Measurements from ENCODE around the gene GDAP2.
"Not testable (repeated sequence)": the region's sequence is repeated elsewhere in the genome, so short reads cannot be mapped to it uniquely, and the experiment has no call there.

Gene GDAP2

DNA sequence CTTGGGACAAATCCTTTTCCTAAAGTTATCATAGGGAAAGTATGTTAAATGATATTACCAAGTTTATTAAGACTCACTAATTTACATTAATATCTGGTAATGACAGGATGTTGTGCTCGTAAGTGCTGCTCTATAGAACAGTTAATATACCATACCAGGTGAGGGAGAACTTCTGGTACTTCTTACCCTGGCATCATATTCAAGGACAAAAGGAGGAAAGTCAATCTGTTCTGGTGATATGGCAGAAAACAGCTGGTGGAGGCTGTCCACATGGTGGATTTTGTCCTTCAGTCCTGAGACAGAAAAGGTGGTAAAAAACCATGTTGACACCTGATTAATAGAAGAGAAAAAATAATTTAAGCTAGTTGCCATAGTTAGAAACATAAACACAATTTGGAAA lies 51.6 kb downstream of the GDAP2 start:
- Mint-ChIP-seq H3K9me3 (peaks cover 9 to 16% of the 10 kb centered on the region in 2 donors), H3K27me3 (no peaks in the 10 kb centered on the region), H3K4me3 (no peak overlapping the region), H3K4me1 (no peaks in the 10 kb centered on the region), H3K27ac (no peak overlapping the region)
- DNase-seq (no peak), ATAC-seq (no peak)

DNA sequence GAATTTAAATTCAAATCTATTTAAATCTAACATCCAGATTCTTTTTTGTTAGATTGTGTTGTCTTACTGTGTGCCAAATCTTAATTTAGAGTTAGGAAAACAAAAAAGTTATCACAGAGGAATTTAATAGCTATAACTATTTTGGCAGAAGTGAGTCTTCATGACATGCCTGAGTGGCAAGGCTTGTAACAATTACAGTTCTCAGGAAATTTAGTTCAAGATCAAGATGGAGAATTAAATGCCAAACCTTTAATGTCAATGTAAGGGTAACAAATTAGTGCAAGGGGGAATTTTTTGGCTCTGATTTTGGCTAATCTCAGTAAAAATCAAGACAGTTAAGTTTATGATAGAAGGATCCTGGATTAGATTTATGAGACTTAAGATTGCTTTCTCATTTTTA lies 58.4 kb downstream of the GDAP2 start:
- Mint-ChIP-seq H3K4me1 (no peaks in the 10 kb centered on the region), H3K27ac (no peak overlapping the region), H3K9me3 (peaks cover 9 to 16% of the 10 kb centered on the region in 2 donors), H3K4me3 (no peak overlapping the region), H3K27me3 (no peaks in the 10 kb centered on the region)
- DNase-seq (no peak), ATAC-seq (no peak)

DNA sequence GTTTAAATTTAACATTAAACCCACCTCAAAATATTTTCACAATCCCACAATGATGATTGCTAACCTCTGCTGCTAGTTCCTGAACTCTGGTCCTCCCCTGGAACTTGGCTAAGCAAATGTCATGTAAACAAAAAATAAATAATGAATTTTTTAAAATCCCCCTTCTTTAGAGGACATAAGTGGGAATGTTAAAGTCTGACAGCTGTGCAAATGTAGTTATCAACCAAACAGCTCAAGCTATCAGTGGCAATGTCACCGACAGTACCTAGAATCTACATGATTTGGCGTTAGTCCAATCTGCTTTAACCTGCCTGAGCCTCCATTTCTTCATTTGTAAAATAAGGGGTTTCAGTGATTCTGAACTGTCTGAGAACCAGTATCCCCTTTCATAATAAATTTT lies 67.7 kb downstream of the GDAP2 start:
- ATAC-seq (no peak), DNase-seq (no peak)

DNA sequence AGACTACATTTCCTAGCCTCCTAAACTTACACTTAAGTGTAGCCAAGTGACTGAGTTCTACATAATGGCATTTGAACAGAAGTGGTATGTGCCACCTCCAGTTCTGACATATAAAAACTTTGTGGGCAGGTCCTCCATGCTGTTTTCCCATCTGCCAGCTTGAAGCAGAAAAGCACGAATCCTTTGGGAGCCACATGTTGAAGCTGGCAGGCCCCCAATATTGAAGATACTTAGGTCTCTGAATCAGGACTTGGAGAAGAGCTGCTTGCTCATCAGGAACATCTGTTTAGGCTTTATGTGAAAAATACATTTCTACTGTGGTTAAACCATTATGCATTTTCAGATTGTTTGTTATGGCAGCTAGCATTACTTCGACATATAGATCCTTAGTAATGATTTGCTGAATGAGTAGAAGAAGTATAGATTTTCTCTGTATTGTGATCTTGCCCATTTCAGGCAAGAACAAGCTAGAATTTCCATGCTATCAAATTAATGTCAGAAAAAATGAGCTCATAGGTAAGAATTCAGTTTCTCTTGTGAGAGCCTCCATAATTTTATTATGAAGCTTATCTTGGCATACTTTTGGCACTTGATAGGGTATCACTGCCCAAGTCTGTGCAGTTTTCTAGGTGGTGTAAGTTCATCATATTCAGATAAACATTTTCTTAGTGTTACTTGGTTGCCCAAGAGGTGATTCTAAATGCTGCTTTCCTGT lies 68.4 kb downstream of the GDAP2 start:
- ATAC-seq = no peak
- DNase-seq = no peak
- Mint-ChIP-seq H3K4me3 (no peak overlapping the region), H3K9me3 (no peaks in the 10 kb centered on the region), H3K27me3 (no peaks in the 10 kb centered on the region), H3K27ac (no peak overlapping the region), H3K4me1 (no peaks in the 10 kb centered on the region)

More for the DNA sequence above, 67.7 kb downstream of the GDAP2 start:
- Mint-ChIP-seq H3K4me1 (no peaks in the 10 kb centered on the region), H3K4me3 (no peak overlapping the region), H3K27me3 (no peaks in the 10 kb centered on the region), H3K27ac (no peak overlapping the region), H3K9me3 (no peaks in the 10 kb centered on the region)

DNA sequence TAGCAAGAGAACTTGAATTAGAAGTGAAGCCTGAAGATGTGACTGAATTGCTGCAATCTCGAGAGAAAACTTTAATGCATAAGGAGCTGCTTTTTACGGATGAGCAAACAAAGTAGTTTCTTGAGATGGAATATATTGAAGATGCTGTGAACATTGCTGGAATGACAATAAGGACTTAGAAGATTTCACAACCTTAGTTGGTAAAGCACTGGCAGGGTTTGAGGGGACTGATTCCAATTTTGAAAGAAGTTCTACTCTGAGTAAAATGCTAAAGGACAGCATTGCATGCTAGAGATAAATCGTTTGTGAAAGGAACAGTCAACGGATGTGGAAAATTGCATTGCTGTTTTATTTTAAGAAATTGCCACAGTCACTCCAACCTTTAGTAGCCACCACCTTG lies 69.5 kb downstream of the GDAP2 start:
- no peak for ATAC-seq
- no peak overlapping the region for H3K27ac Mint-ChIP-seq
- H3K9me3 Mint-ChIP-seq = no peaks in the 10 kb centered on the region
- H3K4me3 Mint-ChIP-seq = no peak overlapping the region
- H3K27me3 Mint-ChIP-seq = no peaks in the 10 kb centered on the region
- no peak for DNase-seq
- no peaks in the 10 kb centered on the region for H3K4me1 Mint-ChIP-seq

DNA sequence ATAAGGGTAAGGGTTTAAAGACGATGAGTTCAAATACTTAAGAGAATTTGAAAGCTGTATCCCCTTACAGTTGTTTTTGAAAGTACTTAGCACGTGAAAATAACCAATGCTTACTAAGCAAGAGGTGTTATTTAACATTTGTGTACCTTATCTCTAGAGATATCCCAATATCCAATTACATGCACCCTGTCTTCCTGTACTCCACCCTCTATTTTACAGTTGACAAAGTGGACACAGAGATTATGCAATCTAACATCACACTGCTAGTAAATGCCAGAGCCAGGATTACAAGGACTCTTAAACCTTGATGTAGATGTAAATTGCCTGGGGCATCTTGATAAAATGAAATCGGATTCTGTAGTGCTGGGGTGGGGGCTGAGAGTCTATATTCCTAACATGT lies 72.0 kb downstream of the GDAP2 start:
- Mint-ChIP-seq H3K4me1 (no peaks in the 10 kb centered on the region), H3K4me3 (no peak overlapping the region), H3K27ac (no peak overlapping the region), H3K9me3 (no peaks in the 10 kb centered on the region), H3K27me3 (no peaks in the 10 kb centered on the region)
- no peak for DNase-seq
- no peak for ATAC-seq

DNA sequence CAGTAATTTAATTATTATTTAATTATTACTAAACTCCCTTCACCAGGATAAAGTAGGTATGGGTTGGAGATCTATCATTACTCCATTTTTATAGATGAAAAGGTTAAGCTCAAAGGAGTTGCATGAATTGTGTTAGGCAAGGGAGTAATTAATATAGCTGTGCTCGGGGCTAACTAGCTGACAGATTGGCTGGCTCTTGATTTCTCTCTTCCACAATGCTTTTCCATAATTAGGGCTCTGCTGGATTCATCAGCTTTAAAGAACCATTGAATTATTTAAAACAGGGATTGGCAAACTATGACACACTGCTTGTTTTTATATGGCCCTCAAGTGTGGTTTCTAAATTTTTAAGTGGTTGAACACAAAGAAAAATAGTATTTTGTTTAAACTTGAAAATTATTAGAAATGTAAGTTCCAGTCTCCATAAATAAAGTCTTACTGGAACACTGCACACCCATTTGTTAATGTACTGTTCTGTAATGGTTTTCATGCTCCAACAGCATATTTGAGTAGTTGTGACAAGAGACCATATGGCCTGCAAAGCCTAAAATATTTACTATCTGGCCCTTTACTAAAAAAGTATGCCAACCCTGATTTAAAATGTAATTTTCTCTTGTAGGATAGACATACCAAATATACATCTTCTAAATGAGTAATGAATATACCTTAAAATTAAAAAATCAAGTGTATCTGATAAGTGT lies 76.4 kb downstream of the GDAP2 start:
- H3K4me3 Mint-ChIP-seq = no peak overlapping the region
- no peak for ATAC-seq

DNA sequence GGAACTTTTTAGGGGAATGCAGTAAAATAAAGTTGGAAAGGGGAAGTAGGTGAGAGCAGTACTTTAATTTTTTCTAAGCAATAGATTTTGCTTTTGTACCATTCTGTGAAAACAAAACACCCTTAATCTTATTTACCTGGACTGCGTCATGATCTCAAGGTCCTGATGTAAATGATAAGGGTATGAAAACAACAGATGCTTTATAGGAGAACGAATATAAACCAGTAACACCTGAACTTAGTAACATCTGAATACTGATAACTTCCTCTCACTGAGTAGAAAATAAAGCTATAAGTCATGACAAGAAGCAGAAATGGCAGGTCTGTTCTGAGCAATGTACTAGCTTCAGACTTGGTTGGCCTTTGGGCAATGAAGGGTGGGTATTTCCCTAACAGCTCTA lies 77.7 kb downstream of the GDAP2 start:
- H3K27ac Mint-ChIP-seq = no peak overlapping the region
- no peak overlapping the region for H3K4me3 Mint-ChIP-seq
- no peaks in the 10 kb centered on the region for H3K4me1 Mint-ChIP-seq
- DNase-seq (no peak), ATAC-seq (no peak)
- H3K27me3 Mint-ChIP-seq = no peaks in the 10 kb centered on the region
- no peaks in the 10 kb centered on the region for H3K9me3 Mint-ChIP-seq

More for the DNA sequence above, 76.4 kb downstream of the GDAP2 start:
- Mint-ChIP-seq H3K27ac (no peak overlapping the region), H3K4me1 (no peaks in the 10 kb centered on the region), H3K27me3 (no peaks in the 10 kb centered on the region), H3K9me3 (no peaks in the 10 kb centered on the region)
- DNase-seq = no peak

DNA sequence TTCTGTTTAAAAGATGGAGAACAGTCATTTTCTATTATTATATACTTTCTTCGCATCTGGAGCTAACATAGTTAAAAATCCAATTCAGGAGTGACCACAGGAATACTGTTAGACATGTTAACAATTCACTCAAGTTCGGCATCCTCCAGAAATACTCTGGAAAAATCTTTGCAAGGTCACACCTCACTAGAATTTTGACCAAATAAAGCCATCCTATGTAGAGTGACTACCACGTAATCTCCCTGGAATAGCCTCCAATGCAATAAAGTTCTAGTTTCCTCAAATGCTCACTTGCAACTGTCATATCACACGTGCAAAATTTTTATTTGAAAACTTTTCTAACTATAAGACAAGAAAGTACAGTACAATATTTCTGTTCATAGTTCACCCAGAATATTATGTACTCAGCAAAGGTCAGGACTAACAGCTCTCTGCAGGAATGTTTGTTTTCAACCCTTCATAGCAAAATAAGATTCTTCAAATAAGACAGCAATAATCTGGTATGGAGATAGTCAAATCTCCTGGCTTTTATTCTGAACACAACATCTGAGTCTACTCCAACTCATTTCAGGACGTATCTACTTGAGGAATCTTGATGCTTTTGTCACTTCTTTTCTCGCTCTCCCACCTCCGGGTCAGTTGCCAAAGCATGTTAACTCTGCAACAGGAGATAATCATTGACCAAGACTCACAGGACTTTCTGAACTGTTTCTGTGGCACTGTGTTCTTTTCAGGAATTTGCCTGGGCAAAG lies 82.6 kb downstream of the GDAP2 start:
- Mint-ChIP-seq H3K27ac (no peak overlapping the region), H3K4me3 (no peak overlapping the region), H3K9me3 (peaks cover 11 to 31% of the 10 kb centered on the region in 2 donors), H3K4me1 (no peaks in the 10 kb centered on the region), H3K27me3 (no peaks in the 10 kb centered on the region)
- ATAC-seq = no peak
- DNase-seq = no peak

DNA sequence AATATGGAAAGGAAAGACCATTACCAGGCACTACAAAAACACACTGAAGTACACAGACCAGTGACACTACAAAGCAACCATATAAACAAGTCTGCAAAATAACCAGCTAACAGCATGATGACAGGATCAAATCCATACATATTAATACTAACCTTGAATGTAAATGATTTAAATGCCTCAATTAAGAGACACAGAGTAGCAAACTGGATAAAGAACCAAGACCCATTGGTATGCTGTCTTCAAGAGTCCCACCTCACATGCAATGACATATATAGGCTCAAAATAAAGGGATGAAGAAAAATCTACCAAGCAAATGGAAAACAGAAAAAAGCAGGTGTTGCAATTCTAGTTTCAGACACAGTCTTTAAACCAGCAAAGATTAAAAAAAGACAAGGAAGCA lies 84.9 kb downstream of the GDAP2 start:
- not testable (repeated sequence) for H3K4me1 Mint-ChIP-seq, DNase-seq, H3K27ac Mint-ChIP-seq, H3K4me3 Mint-ChIP-seq, H3K27me3 Mint-ChIP-seq, ATAC-seq
- peaks cover 11 to 35% of the 10 kb centered on the region in 2 donors for H3K9me3 Mint-ChIP-seq

DNA sequence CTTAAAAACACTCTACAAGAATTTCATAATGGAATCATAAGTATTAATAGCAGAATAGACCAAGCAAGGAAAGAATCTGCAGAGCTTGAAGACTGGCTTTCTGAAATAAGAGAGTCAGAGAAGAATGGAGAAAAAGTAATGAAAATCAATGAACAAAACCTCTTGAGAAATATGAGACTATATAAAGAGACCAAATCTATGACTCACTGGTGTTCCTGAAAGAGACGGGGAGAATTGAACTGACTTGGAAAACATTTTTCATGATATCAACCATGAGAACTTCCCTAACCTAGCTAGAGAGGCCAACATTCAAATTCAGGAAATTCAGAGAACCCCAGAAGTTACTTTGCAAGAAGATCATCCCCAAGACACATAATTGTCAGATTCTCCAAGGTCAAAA lies 85.6 kb downstream of the GDAP2 start:
- Mint-ChIP-seq H3K9me3 (peaks cover 11 to 35% of the 10 kb centered on the region in 2 donors), H3K4me3 (no peak overlapping the region), H3K27ac (no peak overlapping the region), H3K27me3 (no peaks in the 10 kb centered on the region), H3K4me1 (no peaks in the 10 kb centered on the region)
- ATAC-seq (no peak), DNase-seq (no peak)

DNA sequence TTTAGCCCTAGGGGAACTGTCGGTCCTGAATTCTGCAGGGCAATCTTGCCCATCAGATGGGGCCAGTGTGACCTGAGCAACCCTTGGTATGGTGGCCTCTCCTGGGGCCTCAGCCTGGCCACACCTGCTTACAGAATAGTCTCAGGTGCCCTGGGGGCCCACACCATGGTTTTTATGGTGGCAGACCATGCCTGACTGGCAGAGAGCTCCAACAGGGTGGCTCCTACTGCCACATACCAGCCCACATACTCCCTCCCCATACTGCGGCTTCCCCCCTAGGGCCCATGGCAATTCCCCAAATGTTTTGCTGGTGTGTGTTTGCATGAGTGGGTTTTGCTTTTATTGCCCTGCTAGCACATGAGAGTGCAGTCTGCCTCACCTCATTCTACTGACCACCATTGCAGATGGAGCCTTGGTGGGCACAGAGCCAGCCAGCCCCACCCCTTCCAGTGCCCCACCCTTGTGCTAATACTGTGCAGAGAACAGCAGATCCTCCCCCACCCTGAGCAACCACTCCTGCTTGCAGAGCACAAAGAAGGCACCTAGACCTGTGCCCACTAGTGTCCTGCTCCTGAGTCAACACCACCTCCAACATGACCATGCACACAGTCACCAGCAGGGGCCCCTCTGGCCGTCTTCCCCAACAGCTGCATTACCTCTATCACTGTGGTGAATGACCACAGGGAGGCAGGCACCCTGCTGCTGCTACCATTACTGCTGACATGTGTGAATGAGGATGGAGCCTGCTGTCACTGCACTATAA lies 86.8 kb downstream of the GDAP2 start:
- Mint-ChIP-seq H3K27ac (peak overlapping the region in 1 of 2 donors; percentile 14), H3K4me1 (no peaks in the 10 kb centered on the region), H3K27me3 (no peaks in the 10 kb centered on the region), H3K9me3 (peaks cover 11 to 35% of the 10 kb centered on the region in 2 donors), H3K4me3 (no peak overlapping the region)
- no peak for DNase-seq
- no peak for ATAC-seq

DNA sequence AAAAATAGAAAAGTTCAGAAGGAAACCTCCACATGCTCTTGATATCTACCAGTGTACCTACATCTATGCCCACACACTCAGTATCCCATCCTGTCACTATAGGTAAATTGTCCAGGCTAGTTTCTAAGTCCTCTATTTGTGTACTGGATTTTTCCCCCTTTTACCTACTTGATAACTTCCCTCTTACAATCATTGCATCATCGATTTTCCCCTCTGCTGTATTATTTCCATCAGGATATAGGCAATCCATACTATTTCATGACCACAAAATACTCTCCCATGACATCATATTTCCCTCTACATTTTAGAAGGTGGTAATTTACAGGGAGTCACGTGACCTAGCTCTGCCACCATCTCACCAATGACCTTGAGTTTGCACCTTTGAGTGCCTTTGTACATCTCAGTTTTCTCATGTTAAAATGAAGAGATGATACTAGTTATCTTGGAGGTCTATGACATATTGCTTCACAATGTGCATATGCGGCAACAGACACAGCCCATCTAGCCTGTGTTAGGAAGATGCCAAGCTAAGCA lies 88.2 kb downstream of the GDAP2 start:
- Mint-ChIP-seq H3K27ac (peak overlapping the region in 1 of 2 donors; percentile 1), H3K9me3 (peaks cover 11 to 35% of the 10 kb centered on the region in 2 donors), H3K4me3 (no peak overlapping the region), H3K4me1 (no peaks in the 10 kb centered on the region), H3K27me3 (no peaks in the 10 kb centered on the region)
- no peak for DNase-seq
- ATAC-seq = no peak

DNA sequence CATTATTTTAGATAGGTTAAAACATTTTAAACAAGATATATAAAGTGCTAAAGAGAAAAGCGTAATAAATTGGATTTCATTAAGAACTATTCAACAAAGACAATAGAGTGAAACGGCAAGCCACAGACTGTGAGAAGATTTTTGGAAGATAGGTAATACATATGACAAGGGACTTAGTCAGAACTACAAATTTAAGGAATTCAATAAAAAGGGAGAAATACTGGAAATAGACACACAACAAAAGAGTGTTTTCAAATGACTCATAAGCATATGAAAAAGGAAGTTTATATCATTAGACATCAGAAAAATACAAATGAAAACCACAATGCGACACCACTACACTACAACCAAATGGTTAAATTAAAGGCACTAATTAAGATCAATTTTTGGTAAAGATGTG lies 90.5 kb downstream of the GDAP2 start:
- H3K27me3 Mint-ChIP-seq = no peaks in the 10 kb centered on the region
- no peaks in the 10 kb centered on the region for H3K4me1 Mint-ChIP-seq
- no peak overlapping the region for H3K27ac Mint-ChIP-seq
- DNase-seq (no peak), ATAC-seq (no peak)
- no peak overlapping the region for H3K4me3 Mint-ChIP-seq
- peaks cover 2 to 18% of the 10 kb centered on the region in 2 donors for H3K9me3 Mint-ChIP-seq

DNA sequence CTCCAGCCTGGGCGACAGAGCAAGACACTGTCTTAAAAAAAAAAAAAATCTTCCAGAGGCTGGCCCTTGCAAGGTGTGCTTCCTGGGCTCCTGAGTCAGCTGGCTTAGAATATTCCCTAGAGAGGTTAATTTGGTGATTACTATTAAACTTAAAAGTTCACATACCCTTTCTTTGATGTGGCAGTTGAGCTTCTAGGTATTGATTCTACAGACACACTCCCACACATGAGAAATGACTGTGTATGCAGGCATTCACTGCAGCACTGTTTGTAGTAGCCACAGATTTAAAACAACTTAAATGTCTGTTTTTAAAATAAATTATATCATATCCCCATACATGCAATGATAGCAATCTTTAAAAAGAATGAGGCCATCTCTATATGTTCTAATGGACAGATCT lies 93.4 kb downstream of the GDAP2 start:
- H3K27me3 Mint-ChIP-seq = no peaks in the 10 kb centered on the region
- no peak overlapping the region for H3K4me3 Mint-ChIP-seq
- H3K27ac Mint-ChIP-seq = no peak overlapping the region
- H3K9me3 Mint-ChIP-seq = peaks cover 6 to 11% of the 10 kb centered on the region in 2 donors
- no peak for ATAC-seq
- no peaks in the 10 kb centered on the region for H3K4me1 Mint-ChIP-seq
- no peak for DNase-seq
